ENCODE data around the gene U2AF1L4. TPM values are rescaled to one million over a fixed set of nuclear protein-coding genes. Genes with fewer than 3 reads are reported as not detected.
A peak's percentile ranks its signal among the peaks of the same experiment; 100 is the strongest.

Gene U2AF1L4
- total and polyA plus RNA-seq, 2 experiments from 2014 or later: 30.3 to 61.7 TPM

- H3K9me3 ChIP-seq (ENCODE audit: low read depth): no peaks in the 10 kb centered on the region
- TF ChIP-seq CTCF (IDR thresholded peaks at IDR 0.05; ENCODE audit: low read depth, low read length): no peak
- H3K36me3 ChIP-seq: peaks cover 16% of the 10 kb centered on the region
Observed at GRCh38 chr19:35738021-35738886, 7.0 kb downstream of the U2AF1L4 start.

GRCh38 chr19:35736913-35737886 is 8.0 kb downstream of the U2AF1L4 start:
- Histone ChIP-seq H3K9me3 (ENCODE audit: low read depth) (no peaks in the 10 kb centered on the region), H3K36me3 (peaks cover 21% of the 10 kb centered on the region), H3K27ac (no peak overlapping the region), H3K4me1 (ENCODE audit: low read depth) (peaks cover 3% of the 10 kb centered on the region), H3K4me3 (no peak overlapping the region), H3K27me3 (no peaks in the 10 kb centered on the region)
- no peak for DNase-seq (ENCODE audit: low read depth in 1 of 2, low spot score in 1 of 2)
- TF ChIP-seq CTCF (IDR thresholded peaks at IDR 0.05; ENCODE audit: low read depth, low read length): peak; percentile 2

More at GRCh38 chr19:35738021-35738886, 7.0 kb downstream of the U2AF1L4 start:
- Histone ChIP-seq H3K27me3 (no peaks in the 10 kb centered on the region), H3K4me1 (ENCODE audit: low read depth) (peaks cover 3% of the 10 kb centered on the region), H3K4me3 (no peak overlapping the region), H3K27ac (no peak overlapping the region)
- DNase-seq (ENCODE audit: low read depth in 1 of 2, low spot score in 1 of 2): no peak

GRCh38 chr19:35734889-35735288 is 10.3 kb downstream of the U2AF1L4 start:
- no peak overlapping the region for H3K4me3 ChIP-seq
- H3K4me1 ChIP-seq (ENCODE audit: low read depth): peaks cover under 1% of the 10 kb centered on the region
- no peak overlapping the region for H3K27ac ChIP-seq
- TF ChIP-seq CTCF (IDR thresholded peaks at IDR 0.05; ENCODE audit: low read depth, low read length): no peak
- no peaks in the 10 kb centered on the region for H3K9me3 ChIP-seq (ENCODE audit: low read depth)
- DNase-seq (ENCODE audit: low read depth in 1 of 2, low spot score in 1 of 2): no peak
- H3K27me3 ChIP-seq: no peaks in the 10 kb centered on the region
- peaks cover 36% of the 10 kb centered on the region for H3K36me3 ChIP-seq

- no peaks in the 10 kb centered on the region for H3K4me1 ChIP-seq (ENCODE audit: low read depth)
- TF ChIP-seq CTCF (IDR thresholded peaks at IDR 0.05; ENCODE audit: low read depth, low read length): no peak
- no peak overlapping the region for H3K27ac ChIP-seq
- no peaks in the 10 kb centered on the region for H3K9me3 ChIP-seq (ENCODE audit: low read depth)
- no peaks in the 10 kb centered on the region for H3K27me3 ChIP-seq
- no peak overlapping the region for H3K4me3 ChIP-seq
- H3K36me3 ChIP-seq: peaks cover 41% of the 10 kb centered on the region
- no peak for DNase-seq (ENCODE audit: low read depth in 1 of 2, low spot score in 1 of 2)
Observed at GRCh38 chr19:35734273-35734672, 10.9 kb downstream of the U2AF1L4 start.
